DOHH2 (cell line): ENCODE measurements around the gene PLCB3.
"Not testable (repeated sequence)": the region's sequence is repeated elsewhere in the genome, so short reads cannot be mapped to it uniquely, and the experiment has no call there.

Experiments used
- H3F3A ChIP-seq: fragments of 200-600 bp; sonication (generic), shearing (Covaris generic); 2 replicates; pipeline ENCODE4 v1.6.0; 2016; ENCODE audit warnings: antibody characterized with exemption, mild to moderate bottlenecking; ENCODE audit not compliant: control insufficient read depth, insufficient read depth
- H3K27ac ChIP-seq: fragments of 200-600 bp; sonication (generic); 2 replicates; pipeline ENCODE4 v1.5.1; 2014; ENCODE audit warnings: low read depth, mild to moderate bottlenecking, low read length, moderate library complexity
- H3K27me3 ChIP-seq: fragments of 200-600 bp; sonication (generic); 2 replicates; pipeline ENCODE4 v1.6.1; 2014; ENCODE audit warnings: mild to moderate bottlenecking, low read length, mixed read lengths; ENCODE audit not compliant: control insufficient read depth
- H3K36me3 ChIP-seq: fragments of 200-600 bp; sonication (generic); 2 replicates; pipeline ENCODE4 v1.6.1; 2014; ENCODE audit warnings: mild to moderate bottlenecking, low read length, moderate library complexity, mixed read lengths; ENCODE audit not compliant: control insufficient read depth
- H3K4me1 ChIP-seq: fragments of 200-600 bp; sonication (generic); 2 replicates; pipeline ENCODE4 v1.6.1; 2014; ENCODE audit warnings: mild to moderate bottlenecking, low read length, mixed read lengths; ENCODE audit not compliant: control insufficient read depth
- H3K4me2 ChIP-seq: fragments of 200-600 bp; sonication (generic); 2 replicates; pipeline ENCODE4 v1.6.0; 2014; ENCODE audit warnings: mild to moderate bottlenecking, low read length, moderate library complexity
- H3K4me3 ChIP-seq: fragments of 200-600 bp; sonication (generic); 2 replicates; pipeline ENCODE4 v1.5.1; 2014; ENCODE audit warnings: mild to moderate bottlenecking, low read length, mixed read lengths
- H3K79me2 ChIP-seq: fragments of 200-600 bp; sonication (generic); 2 replicates; pipeline ENCODE4 v1.6.1; 2014; ENCODE audit warnings: mild to moderate bottlenecking, low read length, mixed read lengths; ENCODE audit not compliant: control insufficient read depth
- H3K9me2 ChIP-seq: fragments of 200-600 bp; sonication (generic); replicated peaks from 2 replicates; pipeline ENCODE4 v1.6.1; 2014; ENCODE audit warnings: mild to moderate bottlenecking, low read length, mixed read lengths; ENCODE audit not compliant: control insufficient read depth
- H3K9me3 ChIP-seq: fragments of 200-600 bp; sonication (generic); 2 replicates; pipeline ENCODE4 v1.6.1; 2014; ENCODE audit warnings: antibody characterized with exemption, low read length, mixed read lengths; ENCODE audit not compliant: control insufficient read depth, insufficient read depth
- H4K20me1 ChIP-seq: fragments of 200-600 bp; sonication (generic); 2 replicates; pipeline ENCODE4 v1.6.0; 2014; ENCODE audit warnings: low read depth, mild to moderate bottlenecking, antibody characterized with exemption, low read length, moderate library complexity; ENCODE audit not compliant: control insufficient read depth, insufficient read depth
- CTCF ChIP-seq: fragments of 200-600 bp; sonication (generic); IDR thresholded peaks from one replicate; pipeline ENCODE4 v1.5.1; 2014; ENCODE audit warnings: antibody characterized with exemption, mild to moderate bottlenecking, low read depth, low read length; ENCODE audit not compliant: poor library complexity, severe bottlenecking
- EZH2phosphoT487 ChIP-seq: fragments of 200-600 bp; sonication (generic); IDR thresholded peaks from 2 replicates; pipeline ENCODE4 v1.6.1; 2017; ENCODE audit warnings: borderline replicate concordance, mild to moderate bottlenecking, antibody characterized with exemption, low read length, moderate library complexity, mixed read lengths

The PLCB3 gene

GRCh38 chr11:64245401-64245796, 5.9 kb upstream of the PLCB3 start:
- H3K9me3 ChIP-seq: no peaks in the 10 kb centered on the region
- H3K4me3 ChIP-seq: peak overlapping the region; percentile 97
- H3K36me3 ChIP-seq: peaks cover 47% of the 10 kb centered on the region
- H3K27me3 ChIP-seq: no peaks in the 10 kb centered on the region
- H3K27ac ChIP-seq: peak overlapping the region; percentile 85
- H3K4me1 ChIP-seq: peaks cover 54% of the 10 kb centered on the region
- no peaks in the 10 kb centered on the region for H3K9me2 ChIP-seq
- peaks cover 48% of the 10 kb centered on the region for H3K79me2 ChIP-seq
- H4K20me1 ChIP-seq: no peaks in the 10 kb centered on the region
- no peak for TF ChIP-seq EZH2phosphoT487
- no peak for TF ChIP-seq CTCF
- peak overlapping the region; percentile 89 for H3K4me2 ChIP-seq
- peaks cover 29% of the 10 kb centered on the region for H3F3A ChIP-seq

- Histone ChIP-seq H4K20me1 (no peaks in the 10 kb centered on the region), H3K27me3 (no peaks in the 10 kb centered on the region), H3F3A (peaks cover 27% of the 10 kb centered on the region), H3K9me3 (no peaks in the 10 kb centered on the region), H3K9me2 (no peaks in the 10 kb centered on the region), H3K27ac (peak overlapping the region; percentile 85), H3K4me1 (peaks cover 58% of the 10 kb centered on the region), H3K4me3 (peak overlapping the region; percentile 97), H3K4me2 (peak overlapping the region; percentile 89), H3K79me2 (peaks cover 45% of the 10 kb centered on the region), H3K36me3 (peaks cover 43% of the 10 kb centered on the region)
- TF ChIP-seq EZH2phosphoT487 (no peak), CTCF (peak; percentile 9)
Measured at GRCh38 chr11:64245797-64246620, 5.3 kb upstream of the PLCB3 start.

- H3K4me3 ChIP-seq: peak overlapping the region; percentile 97
- peaks cover 44% of the 10 kb centered on the region for H3K79me2 ChIP-seq
- H3K4me2 ChIP-seq, H3K27me3 ChIP-seq, H3K9me3 ChIP-seq, H4K20me1 ChIP-seq, H3K9me2 ChIP-seq: not testable (repeated sequence)
- H3F3A ChIP-seq: peaks cover 27% of the 10 kb centered on the region
- H3K27ac ChIP-seq: peak overlapping the region; percentile 85
- peaks cover 41% of the 10 kb centered on the region for H3K36me3 ChIP-seq
- H3K4me1 ChIP-seq: peaks cover 60% of the 10 kb centered on the region
Measured at GRCh38 chr11:64246621-64246870, 4.8 kb upstream of the PLCB3 start.

- Histone ChIP-seq H3K27me3 (no peaks in the 10 kb centered on the region), H3F3A (peaks cover 27% of the 10 kb centered on the region), H3K4me1 (peaks cover 62% of the 10 kb centered on the region), H3K9me2 (no peaks in the 10 kb centered on the region), H3K36me3 (peaks cover 38% of the 10 kb centered on the region), H4K20me1 (no peaks in the 10 kb centered on the region), H3K79me2 (peaks cover 44% of the 10 kb centered on the region), H3K4me3 (peak within 1 kb of the TSS; percentile 97), H3K27ac (peak within 1 kb of the TSS; percentile 85), H3K4me2 (peak within 1 kb of the TSS; percentile 89), H3K9me3 (no peaks in the 10 kb centered on the region)
- TF ChIP-seq EZH2phosphoT487 (no peak), CTCF (peak; percentile 32)
Measured at GRCh38 chr11:64246871-64247728, 4.2 kb upstream of the PLCB3 start, which contains the start of gene PPP1R14B. TSS of gene PPP1R14B (minus strand) at chr11:64246943. CDS start at chr11:64246673, 270 bp downstream.
